WI38 (cell line): ENCODE results near the gene KCNQ2.
"Not testable (repeated sequence)": the region's sequence is repeated elsewhere in the genome, so short reads cannot be mapped to it uniquely, and the experiment has no call there.

Experiments
- H3K4me3 ChIP-seq: 2 replicates; pipeline ENCODE4 v1.5.1; 2011; ENCODE audit warnings: low read depth, mild to moderate bottlenecking, control low read depth, low read length
- CTCF ChIP-seq: IDR thresholded peaks from 2 replicates; pipeline ENCODE4 v1.5.1; 2012; ENCODE audit warnings: low read depth, mild to moderate bottlenecking, control low read depth, low read length

The KCNQ2 gene

GRCh38 chr20:63518351-63518861 lies 46.0 kb upstream of the KCNQ2 start:
- no peak for TF ChIP-seq CTCF
- H3K4me3 ChIP-seq = no peak overlapping the region

GRCh38 chr20:63517376-63518309 lies 45.2 kb upstream of the KCNQ2 start:
- TF ChIP-seq CTCF = no peak

GRCh38 chr20:63514520-63514919 lies 42.1 kb upstream of the KCNQ2 start:
- not testable (repeated sequence) for H3K4me3 ChIP-seq

More at GRCh38 chr20:63517376-63518309, 45.2 kb upstream of the KCNQ2 start:
- H3K4me3 ChIP-seq = no peak overlapping the region

- no peak for TF ChIP-seq CTCF
- no peak overlapping the region for H3K4me3 ChIP-seq
These were observed 40.8 kb upstream of the KCNQ2 start for GRCh38 chr20:63513207-63513606.

GRCh38 chr20:63509088-63509564 lies 36.7 kb upstream of the KCNQ2 start:
- H3K4me3 ChIP-seq = no peak overlapping the region
- no peak for TF ChIP-seq CTCF

- no peak overlapping the region for H3K4me3 ChIP-seq
- no peak for TF ChIP-seq CTCF
These were observed 35.8 kb upstream of the KCNQ2 start for GRCh38 chr20:63508072-63508768.

GRCh38 chr20:63507083-63507743 lies 34.8 kb upstream of the KCNQ2 start:
- no peak for TF ChIP-seq CTCF
- no peak overlapping the region for H3K4me3 ChIP-seq
